ENCODE measurements around the gene NSL1.

DNA sequence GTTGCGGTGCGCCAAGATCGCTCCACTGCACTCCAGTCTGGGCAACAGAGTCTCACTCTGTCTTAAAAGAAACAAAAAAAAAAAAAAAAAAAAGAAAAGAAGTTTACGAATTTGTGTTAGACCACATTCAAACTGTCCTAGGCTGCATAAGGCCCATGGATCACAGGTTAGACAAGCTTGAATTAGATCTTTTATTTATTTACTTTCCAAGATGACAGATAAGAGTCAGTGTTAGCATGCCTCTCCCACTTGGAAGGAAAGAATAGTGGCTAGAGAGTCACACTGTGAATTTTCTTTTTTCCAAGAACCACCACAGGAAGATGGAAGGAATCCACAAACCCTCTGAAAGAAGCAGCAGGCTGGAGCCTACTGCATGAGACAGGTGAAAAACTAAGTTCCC lies 29.3 kb downstream of the NSL1 start:
- no peak for TF ChIP-seq EZH2 (IDR thresholded peaks at IDR 0.05; ENCODE audit: low read length)
- no peak for TF ChIP-seq CTCF (optimal IDR thresholded peaks at IDR 0.05 in 1 of 3, IDR thresholded peaks at IDR 0.05 in 1 of 3, conservative IDR thresholded peaks at IDR 0.05 in 1 of 3; ENCODE audit: extremely low read depth in 1 of 3, insufficient read depth in 2 of 3, low read length in 3 of 3)

All from keratinocyte (primary cell).